HG03280 (cell line): ENCODE measurements around the gene AKAP12.

Experiments used
- ATAC-seq: cut with Tn5 transposase; IDR thresholded peaks from one replicate; pipeline ENCODE4 v1.9.1; 2021; ENCODE audit warnings: mild to moderate bottlenecking, moderate library complexity; ENCODE audit not compliant: unreplicated experiment

Gene AKAP12

GRCh38 chr6:151402228-151402627 is 162.5 kb downstream of the AKAP12 start:
- no peak for ATAC-seq

DNA sequence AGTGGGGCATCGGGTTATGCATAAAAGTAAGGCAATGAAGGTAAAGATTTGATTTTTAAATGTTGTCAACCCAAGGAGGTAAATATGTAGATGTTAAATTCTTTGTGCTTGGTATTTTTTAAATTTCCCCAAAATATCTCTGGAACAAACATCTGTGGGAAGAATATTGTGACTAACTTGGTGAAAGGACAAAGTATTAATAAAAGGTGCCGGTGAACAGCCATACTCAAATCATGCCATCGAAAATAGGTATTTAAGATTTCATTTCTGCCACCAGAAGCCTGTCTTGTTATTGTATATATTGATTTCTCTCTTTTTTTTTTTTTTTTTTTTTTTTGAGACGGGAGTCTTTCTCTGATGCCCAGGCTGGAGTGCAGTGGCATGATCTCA is 164.1 kb downstream of the AKAP12 start:
- no peak for ATAC-seq
